NCI-H128 (cell line): ENCODE measurements around the gene ADAP1.
"Not testable (repeated sequence)": the region's sequence is repeated elsewhere in the genome, so short reads cannot be mapped to it uniquely, and the experiment has no call there.

ENCODE experiments used
- DNase-seq: peaks from one replicate; lab custom pipeline; 2025; ENCODE audit not compliant: unreplicated experiment; lab: John Stamatoyannopoulos, UW

Gene ADAP1, protein sequence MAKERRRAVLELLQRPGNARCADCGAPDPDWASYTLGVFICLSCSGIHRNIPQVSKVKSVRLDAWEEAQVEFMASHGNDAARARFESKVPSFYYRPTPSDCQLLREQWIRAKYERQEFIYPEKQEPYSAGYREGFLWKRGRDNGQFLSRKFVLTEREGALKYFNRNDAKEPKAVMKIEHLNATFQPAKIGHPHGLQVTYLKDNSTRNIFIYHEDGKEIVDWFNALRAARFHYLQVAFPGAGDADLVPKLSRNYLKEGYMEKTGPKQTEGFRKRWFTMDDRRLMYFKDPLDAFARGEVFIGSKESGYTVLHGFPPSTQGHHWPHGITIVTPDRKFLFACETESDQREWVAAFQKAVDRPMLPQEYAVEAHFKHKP

DNA sequence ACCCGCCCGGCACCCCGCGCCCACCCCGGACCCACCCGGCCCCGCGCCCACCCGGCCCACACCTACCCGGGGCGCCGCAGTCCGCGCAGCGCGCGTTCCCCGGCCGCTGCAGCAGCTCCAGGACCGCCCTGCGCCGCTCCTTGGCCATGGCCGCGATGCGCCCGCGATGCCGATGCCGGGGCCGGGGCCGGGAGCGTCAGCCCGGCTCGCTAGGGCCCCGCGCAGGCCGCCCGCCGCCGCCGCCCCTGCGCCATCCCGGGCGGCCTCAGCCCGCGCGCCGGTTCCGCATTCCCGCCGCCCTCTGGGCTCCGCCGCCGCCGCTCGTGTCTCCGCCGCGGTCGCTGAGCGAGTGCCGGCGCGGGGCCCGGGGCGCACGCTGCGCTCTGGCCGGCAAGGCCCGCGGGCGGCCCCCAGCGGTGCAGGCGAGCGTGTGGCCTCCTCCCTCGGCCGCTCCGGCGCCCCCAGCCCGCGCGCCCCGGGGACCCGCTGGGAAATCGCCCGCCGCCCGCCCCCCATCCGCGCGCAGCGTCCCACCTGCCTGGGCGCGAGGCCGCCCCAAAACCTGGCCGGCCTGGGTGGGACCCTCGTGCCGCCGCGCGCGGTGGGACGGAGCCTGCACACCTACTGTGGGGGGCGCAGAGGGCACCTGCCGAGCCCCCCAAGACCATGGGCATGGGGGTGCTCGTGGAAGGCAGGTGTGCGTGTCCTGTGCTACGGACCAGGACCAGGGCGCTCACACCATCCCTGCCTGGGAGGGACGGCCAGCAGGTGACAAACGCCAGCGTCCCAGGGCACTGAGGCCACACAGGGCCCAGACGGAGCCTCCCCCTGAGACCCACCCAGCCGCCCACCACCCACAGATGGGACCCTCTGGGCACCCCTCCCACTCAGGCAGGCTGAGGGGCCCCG is at the start of gene ADAP1:
ADAP1 (minus strand) TSS at position 351 of the 909 bp plus-strand sequence; CDS start at position 148, 203 bp downstream.
- DNase-seq = no peak

DNA sequence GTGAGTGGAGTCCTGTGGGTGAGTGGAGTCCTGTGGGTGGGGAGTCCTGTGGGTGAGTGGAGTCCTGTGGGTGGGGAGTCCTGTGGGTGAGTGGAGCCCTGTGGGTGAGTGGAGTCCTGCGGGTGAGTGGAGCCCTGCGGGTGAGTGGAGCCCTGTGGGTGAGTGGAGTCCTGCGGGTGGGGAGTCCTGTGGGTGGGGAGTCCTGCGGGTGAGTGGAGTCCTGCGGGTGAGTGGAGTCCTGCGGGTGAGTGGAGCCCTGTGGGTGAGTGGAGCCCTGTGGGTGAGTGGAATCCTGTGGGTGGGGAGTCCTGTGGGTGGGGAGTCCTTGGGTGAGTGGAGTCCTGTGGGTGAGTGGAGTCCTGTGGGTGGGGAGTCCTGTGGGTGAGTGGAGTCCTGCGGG is 48.0 kb upstream of the ADAP1 start:
- DNase-seq = not testable (repeated sequence)

DNA sequence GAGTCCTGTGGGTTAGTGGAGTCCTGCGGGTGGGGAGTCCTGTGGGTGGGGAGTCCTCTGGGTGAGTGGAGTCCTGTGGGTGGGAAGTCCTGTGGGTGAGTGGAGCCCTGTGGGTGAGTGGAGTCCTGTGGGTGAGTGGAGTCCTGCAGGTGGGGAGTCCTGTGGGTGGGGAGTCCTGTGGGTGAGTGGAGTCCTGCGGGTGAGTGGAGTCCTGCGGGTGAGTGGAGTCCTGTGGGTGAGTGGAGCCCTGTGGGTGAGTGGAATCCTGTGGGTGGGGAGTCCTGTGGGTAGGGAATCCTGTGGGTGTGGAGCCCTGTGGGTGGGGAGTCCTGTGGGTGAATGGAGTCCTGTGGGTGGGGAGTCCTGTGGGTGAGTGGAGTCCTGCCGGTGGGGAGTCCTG is 47.5 kb upstream of the ADAP1 start:
- DNase-seq = not testable (repeated sequence)

DNA sequence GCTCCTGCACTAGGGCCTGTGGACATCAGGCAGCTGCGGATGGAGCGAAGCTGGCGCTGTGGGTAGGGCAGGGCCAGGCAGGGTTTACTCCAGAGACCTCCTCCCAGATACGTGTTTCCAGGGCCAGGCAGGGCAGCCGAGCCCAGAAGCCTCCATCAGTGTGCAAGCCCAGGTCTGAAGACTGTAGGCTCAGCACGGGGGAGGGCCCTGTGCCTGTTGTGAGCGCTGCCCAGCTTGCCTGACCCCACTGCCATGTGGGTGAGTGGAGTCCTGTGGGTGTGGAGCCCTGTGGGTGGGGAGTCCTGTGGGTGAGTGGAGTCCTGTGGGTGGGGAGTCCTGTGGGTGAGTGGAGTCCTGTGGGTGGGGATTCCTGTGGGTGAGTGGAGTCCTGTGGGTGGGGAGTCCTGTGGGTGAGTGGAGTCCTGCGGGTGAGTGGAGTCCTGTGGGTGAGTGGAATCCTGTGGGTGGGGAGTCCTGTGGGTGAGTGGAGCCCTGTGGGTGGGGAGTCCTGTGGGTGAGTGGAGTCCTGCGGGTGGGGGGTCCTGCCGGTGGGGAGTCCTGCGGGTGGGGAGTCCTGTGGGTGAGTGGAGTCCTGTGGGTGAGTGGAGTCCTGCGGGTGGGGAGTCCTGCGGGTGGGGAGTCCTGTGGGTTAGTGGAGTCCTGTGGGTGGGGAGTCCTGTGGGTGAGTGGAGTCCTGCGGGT is 46.7 kb upstream of the ADAP1 start:
- not testable (repeated sequence) for DNase-seq

DNA sequence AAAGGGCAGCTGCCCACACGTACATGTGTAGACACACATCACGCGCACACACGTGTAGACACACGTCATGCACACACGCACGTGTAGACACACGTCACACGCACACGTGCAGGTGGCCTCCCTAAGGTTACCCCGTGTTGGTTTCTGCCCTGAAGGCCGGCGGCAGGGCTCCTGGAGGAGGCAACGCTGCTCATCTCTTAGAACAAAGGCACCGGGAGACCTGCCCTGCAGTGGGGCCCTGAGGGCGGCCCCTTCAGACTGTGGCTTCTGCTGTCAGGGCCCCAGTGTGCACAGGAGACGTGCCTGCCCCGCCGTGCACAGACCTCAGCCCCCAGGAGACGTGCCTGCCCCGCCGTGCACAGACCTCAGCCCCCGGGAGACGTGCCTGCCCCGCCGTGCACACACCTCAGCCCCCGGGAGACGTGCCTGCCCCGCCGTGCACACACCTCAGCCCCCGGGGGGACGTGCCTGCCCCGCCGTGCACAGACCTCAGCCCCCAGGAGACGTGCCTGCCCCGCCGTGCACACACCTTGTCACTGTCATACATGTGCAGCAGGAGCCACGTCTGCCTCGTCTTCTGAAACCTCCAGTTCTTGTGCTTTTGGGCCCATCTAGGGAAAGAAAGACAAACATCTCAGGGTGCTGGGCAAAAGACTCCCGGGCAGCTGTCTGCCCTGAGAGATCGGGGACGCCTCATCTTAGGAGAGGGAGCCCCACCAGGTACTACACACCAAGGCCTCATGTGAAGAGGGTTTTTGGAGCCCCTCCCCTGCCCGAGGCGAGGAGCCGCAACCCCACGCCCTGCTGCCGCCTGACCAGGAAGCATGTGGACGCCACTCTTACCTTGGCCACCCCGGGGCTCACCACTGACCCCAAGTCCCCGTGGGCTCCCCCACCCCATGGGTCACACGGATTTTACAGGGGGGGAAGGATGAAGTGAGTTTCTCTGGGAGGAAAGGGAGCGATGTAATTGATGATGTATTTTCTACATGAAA is 45.8 kb upstream of the ADAP1 start:
- no peak for DNase-seq

DNA sequence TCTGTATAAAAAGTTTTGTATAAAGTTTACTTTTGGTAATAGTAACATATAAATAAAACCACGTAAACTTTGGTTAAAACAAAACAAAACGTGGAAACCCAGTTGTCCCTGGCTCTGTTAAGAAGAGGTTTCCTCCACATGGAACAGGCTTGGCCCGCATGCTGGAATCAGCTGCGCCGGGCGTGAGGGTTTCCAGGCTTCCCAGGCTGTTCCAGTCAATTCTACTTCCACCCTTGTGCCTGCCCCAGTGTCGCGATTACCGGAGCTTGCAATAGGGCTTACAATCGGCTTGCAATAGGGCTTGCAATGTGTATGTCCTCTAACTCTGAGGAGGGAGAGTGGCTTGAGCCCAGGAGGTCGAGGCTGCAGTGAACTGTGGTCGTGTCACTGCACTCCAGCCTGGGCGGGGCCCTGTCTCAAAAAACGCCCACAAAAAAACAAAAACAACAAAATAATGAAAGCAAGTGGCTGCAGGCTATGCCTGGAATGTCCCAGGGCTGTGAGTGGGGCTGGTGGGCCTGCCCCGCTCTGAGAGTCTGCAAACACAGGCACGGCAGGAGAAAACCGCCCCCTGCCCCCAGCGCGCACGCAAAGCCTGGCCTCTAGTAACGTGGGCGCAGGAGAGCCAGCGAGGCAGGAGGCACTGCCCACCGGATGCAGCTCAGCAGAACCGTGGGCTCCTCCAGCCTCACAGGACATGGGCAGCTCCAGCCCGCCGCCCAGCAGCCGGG is 44.8 kb upstream of the ADAP1 start:
- no peak for DNase-seq

DNA sequence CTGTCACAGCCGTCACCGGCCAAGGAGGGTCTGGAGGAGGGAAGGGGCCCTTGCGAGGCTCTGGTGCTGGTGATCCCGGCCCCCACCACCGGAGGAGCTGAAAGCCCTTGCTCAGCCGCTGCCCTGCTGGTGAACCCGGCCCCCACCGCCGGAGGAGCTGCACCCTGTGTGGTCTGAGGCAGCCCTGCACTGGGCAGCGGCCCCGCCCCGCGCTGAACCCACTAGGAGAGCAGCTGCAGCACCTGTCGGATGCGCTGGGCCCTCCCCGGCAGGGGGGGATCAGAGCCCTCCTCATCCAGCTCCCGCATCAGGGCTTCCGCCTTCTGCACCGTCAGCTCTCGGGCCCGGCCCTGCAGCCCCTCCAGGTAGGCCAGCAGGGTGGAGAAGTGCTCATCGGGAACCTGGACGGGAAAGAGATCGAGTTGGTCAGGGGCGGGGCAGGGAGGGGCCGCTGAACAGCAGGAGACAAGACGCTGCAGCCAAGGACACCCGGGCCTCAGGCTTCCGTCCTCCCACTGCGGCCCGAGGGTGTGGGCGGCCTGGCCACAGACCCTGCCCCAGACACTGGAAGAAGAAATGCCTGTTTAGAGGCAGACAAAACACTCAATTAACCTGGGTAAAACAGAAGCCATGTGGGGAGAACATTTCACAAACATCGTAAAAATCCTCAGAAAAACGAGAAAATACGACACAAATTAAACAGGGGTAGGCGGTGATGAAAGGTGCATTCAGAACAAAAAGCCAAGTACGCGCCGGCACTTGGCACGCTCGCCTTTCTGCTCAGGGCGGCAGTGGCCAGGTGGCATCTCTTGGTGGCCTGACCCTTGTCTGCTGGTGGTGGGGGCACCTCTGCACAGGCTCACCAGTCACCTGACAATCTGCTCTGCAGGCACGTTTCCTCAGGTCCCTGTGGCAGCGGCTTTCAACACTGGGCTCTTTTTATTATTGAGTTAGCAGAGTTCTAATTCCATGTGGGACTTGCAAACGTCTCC is 43.2 kb upstream of the ADAP1 start:
- no peak for DNase-seq

DNA sequence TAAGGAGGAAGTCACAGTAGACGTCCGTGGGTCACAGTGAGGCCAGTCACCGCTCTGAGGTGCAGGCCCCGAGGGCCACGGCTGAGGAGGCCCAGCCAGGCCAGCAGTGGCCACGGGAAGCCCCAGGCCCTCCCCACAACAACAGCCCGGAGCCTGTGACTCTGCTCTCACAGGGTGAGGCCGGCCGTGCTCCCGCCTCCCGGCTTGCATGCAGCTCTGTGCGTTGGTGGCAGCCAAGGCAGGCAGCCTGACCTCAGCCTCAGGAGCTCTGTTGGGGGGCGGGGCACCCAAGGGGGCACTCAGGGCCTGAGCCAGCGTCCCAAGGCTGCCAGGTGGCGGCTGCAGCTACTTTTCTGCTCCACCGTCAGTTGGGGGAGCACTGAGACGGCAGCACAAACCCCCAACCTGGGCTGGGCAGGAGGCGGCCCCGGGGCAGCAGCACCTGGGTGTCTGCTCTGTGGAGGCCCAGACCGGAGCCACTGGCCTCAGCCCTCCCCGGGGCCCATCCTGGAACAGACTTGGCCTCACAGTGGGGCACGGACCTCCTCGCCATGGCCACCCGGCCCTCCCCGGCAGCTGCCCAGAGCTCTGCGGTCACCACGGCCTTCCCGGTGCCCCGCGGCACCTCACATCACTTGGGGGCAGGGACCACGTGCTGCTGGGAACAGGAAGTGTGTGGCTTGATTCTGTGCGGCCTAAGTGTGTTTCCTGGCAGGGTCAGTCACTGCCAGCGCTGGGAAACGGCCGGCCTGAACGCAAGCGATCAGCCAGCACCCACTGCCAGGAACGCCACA is 41.8 kb upstream of the ADAP1 start:
- no peak for DNase-seq

DNA sequence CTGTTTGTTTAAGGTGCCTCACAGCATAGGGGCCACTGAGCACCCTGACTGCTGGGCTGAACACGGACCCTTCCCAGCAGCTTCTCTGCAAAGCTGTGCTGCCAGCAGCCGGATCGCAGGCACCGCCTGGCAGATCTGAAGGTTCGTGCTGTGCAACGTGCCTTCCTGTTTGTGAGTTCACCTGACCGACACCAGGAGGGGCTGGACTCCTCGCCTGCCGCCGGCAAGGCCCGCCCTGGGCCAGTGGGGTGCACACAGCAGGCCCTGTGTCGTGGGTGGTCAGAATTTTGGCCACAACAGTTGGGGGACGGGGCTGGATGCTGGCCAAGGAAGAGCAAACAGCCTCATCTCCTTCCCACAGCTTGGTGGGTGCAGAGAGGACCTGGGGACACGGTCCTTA is 41.1 kb upstream of the ADAP1 start:
- no peak for DNase-seq

DNA sequence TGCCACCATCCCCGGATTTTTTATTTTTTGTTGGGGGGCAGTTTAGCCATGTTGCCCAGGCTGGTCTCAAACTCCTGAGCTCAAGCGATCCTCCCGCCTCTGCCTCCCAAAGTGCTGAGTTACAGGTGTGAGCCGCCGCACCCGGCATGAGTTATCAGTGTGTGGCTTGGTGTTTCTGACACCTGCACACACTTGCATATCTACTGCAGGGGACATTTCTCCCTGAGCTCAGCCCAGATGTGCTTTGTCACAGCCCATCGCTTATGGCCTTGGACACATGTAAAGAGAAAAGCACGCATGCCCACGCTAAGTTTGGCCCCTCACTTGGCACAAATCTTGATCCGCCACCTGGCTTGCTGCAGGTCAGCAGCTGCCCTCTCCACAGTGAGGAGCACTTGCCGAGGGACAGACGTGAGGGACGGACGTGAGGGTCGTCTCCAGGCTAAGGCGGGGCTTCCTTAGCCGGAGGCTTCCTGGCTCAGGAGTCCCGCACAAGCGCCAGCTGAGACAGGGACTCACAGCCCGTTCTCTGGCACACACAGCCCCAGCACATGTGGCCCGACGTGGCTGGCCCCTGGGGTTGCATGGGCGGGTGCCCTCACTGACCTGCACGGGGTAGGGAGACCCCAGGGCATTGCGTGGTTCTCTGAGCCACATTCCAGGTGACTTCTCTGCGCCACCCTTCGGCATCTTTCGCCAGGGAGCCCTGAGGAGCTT is 40.3 kb upstream of the ADAP1 start:
- no peak for DNase-seq

DNA sequence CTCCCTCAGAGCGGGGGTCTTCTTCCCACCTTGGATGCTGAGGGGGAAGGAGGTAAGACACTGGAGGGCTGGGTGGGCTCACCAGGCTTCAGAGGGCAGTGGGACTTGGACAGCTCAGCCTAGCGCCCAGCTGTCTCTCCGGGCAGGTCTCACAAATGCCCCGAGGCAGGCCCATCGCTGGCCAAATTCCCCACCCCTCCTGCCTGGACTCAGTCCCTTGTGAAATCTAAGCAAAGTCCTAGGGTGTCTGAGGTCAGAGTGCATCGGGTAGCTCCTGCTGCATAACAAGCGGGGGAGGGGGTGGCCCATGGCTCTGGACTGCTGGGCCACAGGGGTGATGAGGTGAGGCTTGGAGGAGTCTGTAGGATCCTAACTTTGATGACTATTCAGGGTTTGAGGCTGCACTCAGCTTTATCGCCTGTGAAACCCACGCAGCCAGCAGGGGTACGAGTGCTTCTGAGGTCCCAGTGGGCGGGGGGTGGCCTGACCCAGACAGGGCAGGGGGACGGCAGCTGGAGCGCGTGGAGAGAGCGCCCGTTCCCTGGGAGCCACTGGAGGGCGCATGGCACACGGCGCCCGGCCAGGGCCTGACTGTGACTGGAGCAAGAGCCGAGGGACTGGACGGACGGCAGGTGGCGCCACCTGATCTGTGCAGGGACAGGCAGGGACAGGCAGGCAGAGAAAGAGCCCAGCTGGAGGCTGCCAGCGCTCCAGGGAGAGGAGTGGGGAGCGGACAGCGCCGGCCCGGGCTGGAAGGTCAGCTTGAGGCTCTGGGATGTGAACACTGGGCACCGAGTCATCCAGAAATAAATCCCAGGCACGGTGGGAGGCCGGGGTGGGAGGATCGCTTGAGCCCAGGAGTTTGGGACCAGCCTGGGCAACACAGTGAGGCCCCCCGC is 38.5 kb upstream of the ADAP1 start:
- peak; percentile 88 for DNase-seq

DNA sequence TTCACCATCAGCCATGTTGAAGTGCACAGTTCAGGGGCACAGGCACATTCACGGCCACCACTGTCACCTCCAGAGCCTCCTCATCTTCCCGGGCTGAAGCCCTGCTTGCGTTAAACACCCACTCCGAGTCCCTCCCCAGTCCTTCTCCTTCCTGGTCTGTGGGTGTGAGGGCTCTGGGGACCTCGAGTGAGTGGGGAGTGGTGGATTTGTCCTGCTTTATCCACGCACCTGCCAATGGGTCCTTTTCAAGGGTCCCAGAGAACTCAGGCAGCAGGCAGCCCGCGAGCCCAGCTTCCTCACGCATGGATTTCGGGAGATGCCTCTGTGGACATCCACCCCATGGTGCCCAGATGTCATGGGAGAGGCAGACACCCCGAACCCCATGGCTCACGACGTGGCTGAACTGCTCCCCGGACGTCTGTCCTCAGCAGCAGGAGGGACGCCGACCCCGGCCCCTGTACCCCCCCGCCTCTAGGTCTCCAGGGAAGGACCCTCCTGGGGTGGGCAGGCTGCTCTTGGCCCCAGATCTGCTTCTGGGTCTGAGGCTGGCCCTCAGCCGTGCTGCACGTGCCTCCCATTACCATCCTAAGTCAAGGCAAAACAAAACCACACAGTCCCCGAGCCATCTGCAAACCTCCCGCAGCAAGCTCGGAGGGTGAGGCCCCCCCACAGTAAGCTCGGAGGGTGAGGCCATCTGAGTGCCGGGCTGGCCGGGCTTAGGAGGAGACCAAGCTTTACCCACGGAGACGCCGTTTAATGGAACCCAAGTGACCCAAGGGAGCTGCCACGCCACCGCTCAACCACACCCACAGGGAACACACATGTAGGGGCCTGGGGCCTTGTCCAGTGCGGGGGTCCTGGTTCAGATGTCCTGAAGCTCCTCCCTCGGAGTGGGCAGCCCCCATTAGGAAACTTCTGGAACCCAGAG is 37.5 kb upstream of the ADAP1 start:
- DNase-seq = no peak

DNA sequence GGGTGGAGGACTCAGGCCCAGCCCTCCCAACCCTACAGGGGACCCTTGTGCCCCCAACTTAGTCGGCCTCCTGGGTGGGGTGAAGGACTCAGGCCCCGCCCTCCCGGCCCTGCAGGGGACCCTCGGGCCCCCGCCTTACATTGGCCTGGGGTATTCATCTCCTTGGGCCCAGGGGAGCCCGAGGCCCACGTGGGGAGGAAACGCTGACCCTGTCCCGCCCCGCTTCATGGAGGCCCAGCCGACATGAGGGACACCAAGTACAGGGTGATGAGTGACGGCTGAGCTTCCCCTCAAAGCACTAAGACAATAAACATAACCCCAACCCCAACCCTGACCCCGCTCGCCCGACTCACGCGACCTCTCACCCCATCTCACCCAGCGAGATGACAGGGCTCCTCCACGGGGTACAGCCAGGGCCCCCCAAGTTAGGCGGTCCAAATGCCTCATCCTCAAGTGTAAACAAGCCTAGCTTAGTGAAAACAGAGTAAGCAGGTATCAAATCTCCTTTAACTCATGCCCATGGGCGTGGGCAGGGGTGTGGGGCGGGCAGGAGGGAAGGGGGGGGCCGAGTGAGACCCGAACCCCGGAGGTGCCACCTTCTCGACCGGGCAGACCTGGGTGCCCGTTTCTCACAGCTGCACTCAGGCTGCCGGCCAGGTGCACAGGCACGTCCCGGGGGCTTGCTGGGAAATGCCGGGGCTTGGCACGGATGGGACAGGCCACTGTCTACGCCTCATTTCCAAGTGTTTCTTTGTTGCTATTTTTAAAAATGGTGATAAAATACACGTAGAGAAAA is 36.7 kb upstream of the ADAP1 start:
- DNase-seq = no peak

DNA sequence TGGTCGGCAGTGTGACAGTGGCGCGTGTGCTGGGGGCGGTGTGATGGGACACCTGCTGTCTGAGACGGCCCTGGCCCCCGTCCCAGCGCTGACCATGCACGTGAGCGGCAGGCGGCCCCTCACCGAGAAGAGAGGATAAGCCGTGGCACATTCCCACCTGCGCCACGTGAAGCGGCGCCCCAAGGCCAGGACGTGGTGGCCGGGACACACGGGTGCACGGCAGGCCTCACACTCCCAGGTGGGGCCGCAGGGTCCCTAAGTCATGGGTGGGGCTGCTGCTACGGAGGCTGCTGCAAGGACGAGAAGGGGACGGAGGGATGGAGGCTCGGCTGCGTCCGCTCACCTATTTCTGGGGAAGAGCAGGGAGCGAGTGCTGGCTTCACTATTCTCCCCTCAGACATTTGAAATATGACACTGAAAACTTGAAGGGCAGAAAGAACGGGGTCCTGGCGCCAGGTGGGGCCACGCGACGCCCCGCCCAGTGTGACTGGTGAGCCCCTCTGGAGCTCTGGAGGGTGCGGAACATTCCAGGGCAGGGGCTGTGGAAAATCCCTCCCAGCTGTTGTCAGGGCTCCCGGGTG is 36.0 kb upstream of the ADAP1 start:
- no peak for DNase-seq
